Adipocyte (in vitro differentiated cells): Measurements from ENCODE around the gene CCDC88C.
A peak's percentile ranks its signal among the peaks of the same experiment; 100 is the strongest.
"Not testable (repeated sequence)": the region's sequence is repeated elsewhere in the genome, so short reads cannot be mapped to it uniquely, and the experiment has no call there.

Experiments
- DNase-seq: peaks from one replicate; pipeline ENCODE4 v3.0.0-alpha.2; 2015; ENCODE audit warnings: low read depth
- H3K27me3 ChIP-seq: replicated peaks from 2 replicates; pipeline ENCODE4 v1.7.0; 2013; ENCODE audit warnings: mild to moderate bottlenecking, low read length, moderate library complexity; ENCODE audit not compliant: control insufficient read depth, insufficient read depth
- H3K36me3 ChIP-seq: 2 replicates; pipeline ENCODE4 v1.7.0; 2013; ENCODE audit warnings: low read length, mild to moderate bottlenecking, moderate library complexity; ENCODE audit not compliant: control insufficient read depth, insufficient read depth, severe bottlenecking
- H3K4me1 ChIP-seq: 2 replicates; pipeline ENCODE4 v1.7.0; 2013; ENCODE audit warnings: mild to moderate bottlenecking, low read length, moderate library complexity; ENCODE audit not compliant: control insufficient read depth, insufficient read depth
- H3K4me3 ChIP-seq: 2 replicates; pipeline ENCODE4 v1.7.0; 2013; ENCODE audit warnings: mild to moderate bottlenecking, low read length, moderate library complexity
- H3K9ac ChIP-seq: 2 replicates; pipeline ENCODE4 v1.7.0; 2013; ENCODE audit warnings: mild to moderate bottlenecking, low read length, moderate library complexity
- H3K9me3 ChIP-seq: 2 replicates; pipeline ENCODE4 v1.7.0; 2013; ENCODE audit warnings: mild to moderate bottlenecking, low read length, moderate library complexity; ENCODE audit not compliant: control insufficient read depth

The CCDC88C gene

GRCh38 chr14:91232603-91233002 is 185.0 kb downstream of the CCDC88C start:
- H3K4me3 ChIP-seq = no peak overlapping the region
- H3K27me3 ChIP-seq = no peaks in the 10 kb centered on the region
- H3K36me3 ChIP-seq = peaks cover 4% of the 10 kb centered on the region
- peaks cover 5% of the 10 kb centered on the region for H3K4me1 ChIP-seq
- DNase-seq = no peak
- H3K9me3 ChIP-seq = no peaks in the 10 kb centered on the region
- H3K9ac ChIP-seq = no peak overlapping the region

GRCh38 chr14:91232052-91232451 is 185.6 kb downstream of the CCDC88C start:
- Histone ChIP-seq H3K9me3 (no peaks in the 10 kb centered on the region), H3K4me1 (peaks cover 5% of the 10 kb centered on the region), H3K4me3 (no peak overlapping the region), H3K27me3 (no peaks in the 10 kb centered on the region), H3K36me3 (peaks cover 4% of the 10 kb centered on the region), H3K9ac (no peak overlapping the region)
- no peak for DNase-seq

GRCh38 chr14:91231446-91231845 is 186.2 kb downstream of the CCDC88C start:
- no peak for DNase-seq
- no peak overlapping the region for H3K9ac ChIP-seq
- peaks cover 4% of the 10 kb centered on the region for H3K36me3 ChIP-seq
- H3K27me3 ChIP-seq = no peaks in the 10 kb centered on the region
- no peaks in the 10 kb centered on the region for H3K9me3 ChIP-seq
- no peak overlapping the region for H3K4me3 ChIP-seq
- peaks cover 5% of the 10 kb centered on the region for H3K4me1 ChIP-seq

- Histone ChIP-seq H3K9ac (no peak overlapping the region), H3K4me1 (peaks cover 5% of the 10 kb centered on the region), H3K36me3 (peaks cover 4% of the 10 kb centered on the region), H3K27me3 (no peaks in the 10 kb centered on the region), H3K9me3 (no peaks in the 10 kb centered on the region), H3K4me3 (peak overlapping the region; percentile 57)
- DNase-seq = no peak
Observed at GRCh38 chr14:91230397-91231035, 187.1 kb downstream of the CCDC88C start.

GRCh38 chr14:91229743-91230200 is 187.8 kb downstream of the CCDC88C start:
- no peak overlapping the region for H3K4me3 ChIP-seq
- DNase-seq = no peak
- no peak overlapping the region for H3K9ac ChIP-seq
- peaks cover 5% of the 10 kb centered on the region for H3K4me1 ChIP-seq
- no peaks in the 10 kb centered on the region for H3K27me3 ChIP-seq
- H3K36me3 ChIP-seq = peaks cover 4% of the 10 kb centered on the region
- no peaks in the 10 kb centered on the region for H3K9me3 ChIP-seq

GRCh38 chr14:91229005-91229382 is 188.6 kb downstream of the CCDC88C start:
- Histone ChIP-seq H3K27me3 (no peaks in the 10 kb centered on the region), H3K36me3 (peaks cover 4% of the 10 kb centered on the region), H3K4me1 (peaks cover 5% of the 10 kb centered on the region), H3K9me3 (no peaks in the 10 kb centered on the region), H3K4me3 (no peak overlapping the region), H3K9ac (no peak overlapping the region)
- no peak for DNase-seq

GRCh38 chr14:91228112-91229004 is 189.3 kb downstream of the CCDC88C start:
- H3K36me3 ChIP-seq = peaks cover 4% of the 10 kb centered on the region
- peaks cover 6% of the 10 kb centered on the region for H3K4me1 ChIP-seq
- no peaks in the 10 kb centered on the region for H3K9me3 ChIP-seq
- H3K4me3 ChIP-seq = no peak overlapping the region
- DNase-seq = peak; percentile 24
- H3K27me3 ChIP-seq = no peaks in the 10 kb centered on the region
- no peak overlapping the region for H3K9ac ChIP-seq

- Histone ChIP-seq H3K9me3 (no peaks in the 10 kb centered on the region), H3K9ac (no peak overlapping the region), H3K36me3 (peaks cover 4% of the 10 kb centered on the region), H3K4me1 (peaks cover 14% of the 10 kb centered on the region), H3K4me3 (no peak overlapping the region), H3K27me3 (no peaks in the 10 kb centered on the region)
- no peak for DNase-seq
Observed at GRCh38 chr14:91227183-91227628, 190.4 kb downstream of the CCDC88C start.

- H3K27me3 ChIP-seq, H3K4me3 ChIP-seq, DNase-seq, H3K9ac ChIP-seq, H3K36me3 ChIP-seq, H3K9me3 ChIP-seq: not testable (repeated sequence)
- H3K4me1 ChIP-seq = peaks cover 14% of the 10 kb centered on the region
Observed at GRCh38 chr14:91226360-91226759, 191.3 kb downstream of the CCDC88C start.

- Histone ChIP-seq H3K9me3 (no peaks in the 10 kb centered on the region), H3K9ac (no peak overlapping the region), H3K36me3 (peaks cover 4% of the 10 kb centered on the region), H3K4me1 (peaks cover 14% of the 10 kb centered on the region), H3K27me3 (no peaks in the 10 kb centered on the region), H3K4me3 (no peak overlapping the region)
- no peak for DNase-seq
Observed at GRCh38 chr14:91225025-91225424, 192.6 kb downstream of the CCDC88C start.

- DNase-seq = no peak
- Histone ChIP-seq H3K9ac (no peak overlapping the region), H3K27me3 (no peaks in the 10 kb centered on the region), H3K4me1 (peaks cover 13% of the 10 kb centered on the region), H3K4me3 (no peak overlapping the region), H3K36me3 (peaks cover 4% of the 10 kb centered on the region), H3K9me3 (no peaks in the 10 kb centered on the region)
Observed at GRCh38 chr14:91223028-91223783, 194.4 kb downstream of the CCDC88C start.
